HG03175 (cell line): Measurements from ENCODE around the gene GSTP1.
"Not testable (repeated sequence)": the region's sequence is repeated elsewhere in the genome, so short reads cannot be mapped to it uniquely, and the experiment has no call there.

ENCODE experiments used
- ATAC-seq: cut with Tn5 transposase; IDR thresholded peaks from one replicate; pipeline ENCODE4 v1.9.1; 2021; ENCODE audit warnings: mild to moderate bottlenecking, moderate library complexity; ENCODE audit not compliant: unreplicated experiment

The GSTP1 gene

GRCh38 chr11:67613313-67613959, 29.8 kb downstream of the GSTP1 start:
- ATAC-seq, result no peak

- peak; percentile 82 for ATAC-seq
Observed at GRCh38 chr11:67613960-67614715, 30.5 kb downstream of the GSTP1 start.

GRCh38 chr11:67614730-67615714, 31.4 kb downstream of the GSTP1 start:
- no peak for ATAC-seq

GRCh38 chr11:67615728-67616430, 32.3 kb downstream of the GSTP1 start:
- no peak for ATAC-seq

- no peak for ATAC-seq
Observed at GRCh38 chr11:67616431-67617242, 33.0 kb downstream of the GSTP1 start.

- ATAC-seq, result no peak
Observed at GRCh38 chr11:67617243-67617953, 33.8 kb downstream of the GSTP1 start.

- ATAC-seq, result not testable (repeated sequence)
Observed at GRCh38 chr11:67618901-67619659, 35.5 kb downstream of the GSTP1 start.

GRCh38 chr11:67619683-67620618, 36.3 kb downstream of the GSTP1 start:
- ATAC-seq, result not testable (repeated sequence)

- ATAC-seq, result not testable (repeated sequence)
Observed at GRCh38 chr11:67620621-67621020, 37.0 kb downstream of the GSTP1 start.

- not testable (repeated sequence) for ATAC-seq
Observed at GRCh38 chr11:67621928-67622327, 38.3 kb downstream of the GSTP1 start.

- ATAC-seq, result not testable (repeated sequence)
Observed at GRCh38 chr11:67622905-67623304, 39.3 kb downstream of the GSTP1 start.

- not testable (repeated sequence) for ATAC-seq
Observed at GRCh38 chr11:67623795-67624194, 40.2 kb downstream of the GSTP1 start.

- not testable (repeated sequence) for ATAC-seq
Observed at GRCh38 chr11:67626131-67626833, 42.7 kb downstream of the GSTP1 start.

GRCh38 chr11:67626970-67627369, 43.4 kb downstream of the GSTP1 start:
- no peak for ATAC-seq

- no peak for ATAC-seq
Observed at GRCh38 chr11:67627441-67627811, 43.8 kb downstream of the GSTP1 start.

- ATAC-seq, result no peak
Observed at GRCh38 chr11:67627812-67628624, 44.4 kb downstream of the GSTP1 start.
